ENCODE results near the gene TSPAN15. TPM values are rescaled to one million over a fixed set of nuclear protein-coding genes. Genes with fewer than 3 reads are reported as not detected.

The TSPAN15 gene
- total and polyA plus RNA-seq, 2 of the 4 experiments (the other 2 are of a cell fraction), result 0.48 TPM; not detected in 1

- Histone ChIP-seq H3K56ac (ENCODE audit: extremely low read depth, insufficient read depth, low read length) (no peak overlapping the region), H2BK5ac (ENCODE audit: low read depth, low read length, poor library complexity, severe bottlenecking) (no peak overlapping the region), H3K36me3 (ENCODE audit: control insufficient read depth, insufficient read depth, low read length) (no peaks in the 10 kb centered on the region), H3K79me1 (ENCODE audit: low read depth in 1 of 2, low read length in 2 of 2) (no peaks in the 10 kb centered on the region), H2BK20ac (ENCODE audit: low read depth, low read length) (no peak overlapping the region), H3K9me1 (ENCODE audit: insufficient read depth, low read length) (peaks cover 4% of the 10 kb centered on the region; the same call in 1 of the 2 replicates), H2BK120ac (ENCODE audit: low read depth, low read length) (no peak overlapping the region), H4K5ac (ENCODE audit: low read depth, low read length) (no peak overlapping the region), H3K27me3 (ENCODE audit: control insufficient read depth, insufficient read depth, low read length) (peaks cover 2% of the 10 kb centered on the region; the same call in 1 of the 2 replicates), H3K14ac (replicated peaks; ENCODE audit: low read depth, low read length) (no peak overlapping the region), H4K91ac (ENCODE audit: insufficient read depth, low read depth, low read length) (no peak overlapping the region), H4K8ac (ENCODE audit: low read depth in 2 of 2, low read length in 2 of 2) (no peak overlapping the region), H3K4me2 (ENCODE audit: low read depth, low read length) (no peak overlapping the region), H3K23ac (ENCODE audit: low read depth, low read length) (no peak overlapping the region), H3K4me3 (ENCODE audit: insufficient read depth, low read depth, low read length) (no peak overlapping the region), H4K20me1 (ENCODE audit: insufficient read depth, low read length) (no peaks in the 10 kb centered on the region), H2AK5ac (ENCODE audit: low read depth, low read length) (no peak overlapping the region), H2BK15ac (ENCODE audit: low read depth, low read length) (no peak overlapping the region), H3K4me1 (ENCODE audit: control insufficient read depth, insufficient read depth, low read length) (no peaks in the 10 kb centered on the region; the same call in 1 of the 2 replicates), H2AK9ac (replicated peaks; ENCODE audit: low read depth, low read length, poor library complexity) (peak overlapping the region; percentile 21), H3K9ac (ENCODE audit: low read depth, low read length) (no peak overlapping the region), H3K9me3 (ENCODE audit: control insufficient read depth, insufficient read depth, low read length) (no peaks in the 10 kb centered on the region), H3K4ac (ENCODE audit: low read depth, low read length) (no peak overlapping the region), H3K27ac (ENCODE audit: insufficient read depth, low read length) (no peak overlapping the region), H3K18ac (ENCODE audit: low read depth, low read length) (no peak overlapping the region), H2AFZ (replicated peaks; ENCODE audit: low read length, poor library complexity) (no peak overlapping the region)
- dilution Hi-C loops (cut with HindIII; ENCODE audit: low sequenced_read_pairs, unreplicated experiment), result no loop called here
- TF ChIP-seq SMC3 (IDR thresholded peaks at IDR 0.05; ENCODE audit: low read depth, low read length), result no peak
- no peak for TF ChIP-seq FOS (IDR thresholded peaks at IDR 0.05; ENCODE audit: low read depth, low read length)
- no peak for TF ChIP-seq RAD21 (IDR thresholded peaks at IDR 0.05; ENCODE audit: low read length)
- TF ChIP-seq MAZ (IDR thresholded peaks at IDR 0.05; ENCODE audit: borderline replicate concordance, low read depth, low read length), result no peak
- no peak for TF ChIP-seq MXI1 (IDR thresholded peaks at IDR 0.05; ENCODE audit: borderline replicate concordance, low read depth, low read length)
- TF ChIP-seq CTCF (conservative IDR thresholded peaks at IDR 0.05; ENCODE audit: low read depth, low read length), result no peak
- no peak for TF ChIP-seq CHD1 (IDR thresholded peaks at IDR 0.05; ENCODE audit: low read depth, low read length)
- no peak for TF ChIP-seq ELK1 (IDR thresholded peaks at IDR 0.05; ENCODE audit: borderline replicate concordance, low read depth, low read length)
- TF ChIP-seq NFE2L2 (IDR thresholded peaks at IDR 0.05; ENCODE audit: low read depth, low read length), result no peak
- TF ChIP-seq RCOR1 (IDR thresholded peaks at IDR 0.05; ENCODE audit: insufficient replicate concordance, low read length), result no peak
- no peak for TF ChIP-seq MAFK (IDR thresholded peaks at IDR 0.05; ENCODE audit: low read depth, low read length)
- TF ChIP-seq RFX5 (IDR thresholded peaks at IDR 0.05; ENCODE audit: low read depth, low read length), result no peak
- no peak for TF ChIP-seq USF2 (IDR thresholded peaks at IDR 0.05; ENCODE audit: low read depth, low read length)
- TF ChIP-seq BHLHE40 (IDR thresholded peaks at IDR 0.05; ENCODE audit: low read depth, low read length), result no peak
- TF ChIP-seq POLR2A (IDR thresholded peaks at IDR 0.05; ENCODE audit: low read depth, low read length), result no peak
- no peak for TF ChIP-seq CEBPB (IDR thresholded peaks at IDR 0.05; ENCODE audit: low read depth, low read length)
- no TSS peak for BruUV-seq (replicated peaks)
- in situ Hi-C loops (cut with MboI; ENCODE audit: low sequenced_read_pairs), result loop anchor here (10.0 kb wide), 1 partner anchor 406 kb away; no protein-coding TSS in a partner anchor
- ChIA-PET POLR2A (ENCODE audit: unreplicated experiment) (no interaction called here), CTCF (interaction anchor here (0.7 kb wide), 1 partner anchor 241 kb away, joined by 4 read pairs; no protein-coding TSS in a partner anchor)
- no peak for DNase-seq
- intact Hi-C loops (cut with micrococcal nuclease), result loop anchor here (5.0 to 10.0 kb wide), 2 partner anchors 403 to 626 kb away; no protein-coding TSS in a partner anchor
- no peak for ATAC-seq (ENCODE audit: low read depth)
- WGBS, 2 experiments (ENCODE audit: extremely low coverage in 2 of 2, insufficient read length in 1 of 2), result 95% methylated on average over 4 of the region's 10 CpGs; no CpG with 5 or more reads in 1 of the 2 experiments
Observed at GRCh38 chr10:69410487-69410886, 40.8 kb upstream of the TSPAN15 start.
